ENCODE results near the gene TMEM273. TPM values are rescaled to one million over a fixed set of nuclear protein-coding genes. Genes with fewer than 3 reads are reported as not detected.

Gene TMEM273
- total and polyA plus RNA-seq, 4 donors, result 12.0 to 41.8 (median 17.5) TPM

DNA sequence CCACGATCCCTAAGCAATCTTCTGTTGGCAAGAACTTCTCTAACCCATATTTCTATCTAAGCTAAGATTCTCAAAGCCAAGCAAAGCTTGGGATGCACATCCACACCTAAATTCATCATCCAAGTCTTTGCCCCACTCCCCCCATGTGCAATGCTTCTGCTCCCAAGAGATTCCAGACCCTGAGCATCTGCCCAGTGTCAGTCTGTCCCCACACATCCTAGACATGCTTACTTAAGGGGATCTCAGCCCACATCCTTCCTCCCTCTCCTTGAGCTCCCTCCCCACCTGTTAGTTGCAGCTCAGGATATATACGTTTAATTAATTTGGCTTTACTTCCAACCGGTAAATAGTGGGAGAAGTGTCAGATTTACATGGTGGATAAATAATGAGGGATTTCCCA, 17.0 kb upstream of the TMEM273 start:
- peaks cover 0 to 2% (median 0%) of the 10 kb centered on the region in 3 donors for H3K27me3 ChIP-seq (ENCODE audit: control insufficient read depth in 3 of 3, insufficient read depth in 3 of 3, low read length in 2 of 3)
- H3K9me3 ChIP-seq (ENCODE audit: control insufficient read depth in 4 of 4, insufficient read depth in 3 of 4, low read length in 3 of 4), result no peaks in the 10 kb centered on the region
- WGBS, 2 donors, result 78% methylated on average over 3 of the region's 3 CpGs
- TF ChIP-seq, protein P1, sequence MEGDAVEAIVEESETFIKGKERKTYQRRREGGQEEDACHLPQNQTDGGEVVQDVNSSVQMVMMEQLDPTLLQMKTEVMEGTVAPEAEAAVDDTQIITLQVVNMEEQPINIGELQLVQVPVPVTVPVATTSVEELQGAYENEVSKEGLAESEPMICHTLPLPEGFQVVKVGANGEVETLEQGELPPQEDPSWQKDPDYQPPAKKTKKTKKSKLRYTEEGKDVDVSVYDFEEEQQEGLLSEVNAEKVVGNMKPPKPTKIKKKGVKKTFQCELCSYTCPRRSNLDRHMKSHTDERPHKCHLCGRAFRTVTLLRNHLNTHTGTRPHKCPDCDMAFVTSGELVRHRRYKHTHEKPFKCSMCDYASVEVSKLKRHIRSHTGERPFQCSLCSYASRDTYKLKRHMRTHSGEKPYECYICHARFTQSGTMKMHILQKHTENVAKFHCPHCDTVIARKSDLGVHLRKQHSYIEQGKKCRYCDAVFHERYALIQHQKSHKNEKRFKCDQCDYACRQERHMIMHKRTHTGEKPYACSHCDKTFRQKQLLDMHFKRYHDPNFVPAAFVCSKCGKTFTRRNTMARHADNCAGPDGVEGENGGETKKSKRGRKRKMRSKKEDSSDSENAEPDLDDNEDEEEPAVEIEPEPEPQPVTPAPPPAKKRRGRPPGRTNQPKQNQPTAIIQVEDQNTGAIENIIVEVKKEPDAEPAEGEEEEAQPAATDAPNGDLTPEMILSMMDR (IDR thresholded peaks at IDR 0.05; ENCODE audit: control extremely low read depth, extremely low read depth), result no peak
- no peak overlapping the region for H3K4me3 ChIP-seq
- H3K9ac ChIP-seq (ENCODE audit: insufficient read depth in 1 of 2, low read length in 2 of 2), result no peak overlapping the region
- no peak for DNase-seq
- H3K27ac ChIP-seq (ENCODE audit: low read depth in 1 of 2, low read length in 1 of 2), result no peak overlapping the region
- no peaks in the 10 kb centered on the region for H3K4me1 ChIP-seq (ENCODE audit: control insufficient read depth in 5 of 5, insufficient read depth in 5 of 5, low read length in 5 of 5)
- H3K36me3 ChIP-seq (ENCODE audit: control insufficient read depth in 4 of 4, insufficient read depth in 4 of 4, low read length in 4 of 4), result no peaks in the 10 kb centered on the region
- no peak for ATAC-seq (ENCODE audit: insufficient read depth, low FRiP score)

DNA sequence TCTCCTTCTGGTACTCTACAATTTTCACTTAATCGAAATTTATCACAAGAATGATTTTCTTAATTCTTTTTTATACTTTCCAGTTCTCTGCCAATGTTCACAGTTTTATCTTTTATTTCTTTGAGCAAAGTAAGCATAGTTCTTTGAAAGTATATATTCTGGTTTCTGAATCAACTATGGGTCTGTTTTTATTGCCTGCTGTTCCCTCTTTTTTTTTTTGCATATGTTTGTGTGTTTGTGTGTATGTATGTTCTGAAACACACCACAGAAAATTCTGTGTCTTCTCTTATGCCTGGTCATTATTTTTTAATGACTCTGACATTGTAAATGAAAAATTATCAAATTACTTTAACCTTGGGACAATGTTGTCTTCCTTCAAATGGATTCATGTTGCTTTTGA, 15.9 kb upstream of the TMEM273 start:
- 85 to 86% methylated on average over 1 of the region's 1 CpG for WGBS, 2 donors
- no peak overlapping the region for H3K9ac ChIP-seq (ENCODE audit: insufficient read depth in 1 of 2, low read length in 2 of 2)
- H3K36me3 ChIP-seq (ENCODE audit: control insufficient read depth in 4 of 4, insufficient read depth in 4 of 4, low read length in 4 of 4), result no peaks in the 10 kb centered on the region
- TF ChIP-seq, protein P1 (IDR thresholded peaks at IDR 0.05; ENCODE audit: control extremely low read depth, extremely low read depth), result no peak
- H3K27ac ChIP-seq (ENCODE audit: low read depth in 1 of 2, low read length in 1 of 2), result no peak overlapping the region
- ATAC-seq (ENCODE audit: insufficient read depth, low FRiP score), result no peak
- no peak overlapping the region for H3K4me3 ChIP-seq
- H3K27me3 ChIP-seq (ENCODE audit: control insufficient read depth in 3 of 3, insufficient read depth in 3 of 3, low read length in 2 of 3), result peaks cover 0 to 2% (median 2%) of the 10 kb centered on the region in 3 donors
- no peak for DNase-seq
- H3K4me1 ChIP-seq (ENCODE audit: control insufficient read depth in 5 of 5, insufficient read depth in 5 of 5, low read length in 5 of 5), result no peaks in the 10 kb centered on the region
- H3K9me3 ChIP-seq (ENCODE audit: control insufficient read depth in 4 of 4, insufficient read depth in 3 of 4, low read length in 3 of 4), result no peaks in the 10 kb centered on the region

DNA sequence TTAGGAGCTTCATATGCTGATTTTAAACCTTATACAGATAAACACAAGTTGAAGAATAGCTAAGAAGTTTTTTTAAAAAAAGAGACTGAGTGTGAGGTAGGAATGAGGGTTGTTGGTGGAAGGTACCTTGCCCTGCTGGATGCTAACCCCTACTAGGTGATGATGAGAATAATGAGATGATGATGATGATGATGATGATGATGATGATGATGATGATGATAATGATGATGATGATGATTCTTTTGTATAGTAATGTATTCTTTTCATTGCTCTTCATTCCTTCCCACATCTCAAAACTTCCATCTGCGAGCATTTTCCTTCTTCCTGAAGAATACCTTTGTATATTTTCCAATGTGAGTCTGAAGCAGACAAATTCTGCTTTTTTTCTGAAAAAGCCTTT, 14.1 kb upstream of the TMEM273 start:
- Histone ChIP-seq H3K27me3 (ENCODE audit: control insufficient read depth in 3 of 3, insufficient read depth in 3 of 3, low read length in 2 of 3) (peaks cover 0 to 2% (median 2%) of the 10 kb centered on the region in 3 donors), H3K4me1 (ENCODE audit: control insufficient read depth in 5 of 5, insufficient read depth in 5 of 5, low read length in 5 of 5) (no peaks in the 10 kb centered on the region), H3K9me3 (ENCODE audit: control insufficient read depth in 4 of 4, insufficient read depth in 3 of 4, low read length in 3 of 4) (no peaks in the 10 kb centered on the region), H3K27ac (ENCODE audit: low read depth in 1 of 2, low read length in 1 of 2) (no peak overlapping the region), H3K9ac (ENCODE audit: insufficient read depth in 1 of 2, low read length in 2 of 2) (no peak overlapping the region), H3K36me3 (ENCODE audit: control insufficient read depth in 4 of 4, insufficient read depth in 4 of 4, low read length in 4 of 4) (no peaks in the 10 kb centered on the region), H3K4me3 (no peak overlapping the region)
- 95 to 100% methylated on average over 1 of the region's 1 CpG for WGBS, 2 donors
- DNase-seq, result no peak
- no peak for ATAC-seq (ENCODE audit: insufficient read depth, low FRiP score)
- TF ChIP-seq, protein P1 (IDR thresholded peaks at IDR 0.05; ENCODE audit: control extremely low read depth, extremely low read depth), result no peak

DNA sequence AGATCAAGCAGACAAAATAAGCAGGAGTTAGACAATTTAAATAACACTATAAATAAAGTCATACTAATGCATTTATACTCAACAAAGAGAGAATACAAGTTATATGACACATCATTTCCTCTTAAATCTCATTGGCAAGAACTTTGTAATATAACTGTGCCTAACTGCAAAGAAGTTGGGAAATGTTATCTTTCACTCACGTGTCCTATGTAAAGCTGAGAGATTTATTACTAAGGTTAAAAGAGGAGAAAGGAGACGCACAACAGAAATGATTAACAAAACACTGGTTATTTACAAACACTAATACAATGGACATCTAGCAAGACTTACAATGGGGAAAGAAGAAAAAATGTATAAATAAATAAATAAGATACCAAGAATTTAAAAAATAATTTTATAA, 12.7 kb upstream of the TMEM273 start:
- no peaks in the 10 kb centered on the region for H3K4me1 ChIP-seq (ENCODE audit: control insufficient read depth in 5 of 5, insufficient read depth in 5 of 5, low read length in 5 of 5)
- ATAC-seq (ENCODE audit: insufficient read depth, low FRiP score), result no peak
- H3K9ac ChIP-seq (ENCODE audit: insufficient read depth in 1 of 2, low read length in 2 of 2), result no peak overlapping the region
- no peak overlapping the region for H3K4me3 ChIP-seq
- TF ChIP-seq, protein P1 (IDR thresholded peaks at IDR 0.05; ENCODE audit: control extremely low read depth, extremely low read depth), result no peak
- 36 to 40% methylated on average over 2 of the region's 2 CpGs for WGBS, 2 donors
- H3K36me3 ChIP-seq (ENCODE audit: control insufficient read depth in 4 of 4, insufficient read depth in 4 of 4, low read length in 4 of 4), result no peaks in the 10 kb centered on the region
- no peak overlapping the region for H3K27ac ChIP-seq (ENCODE audit: low read depth in 1 of 2, low read length in 1 of 2)
- H3K9me3 ChIP-seq (ENCODE audit: control insufficient read depth in 4 of 4, insufficient read depth in 3 of 4, low read length in 3 of 4), result no peaks in the 10 kb centered on the region
- peaks cover 0 to 2% (median 0%) of the 10 kb centered on the region in 3 donors for H3K27me3 ChIP-seq (ENCODE audit: control insufficient read depth in 3 of 3, insufficient read depth in 3 of 3, low read length in 2 of 3)
- peak in 1 of 3 donors; percentile 19 for DNase-seq
